ENCODE data around the gene FCRL1. TPM values are rescaled to one million over a fixed set of nuclear protein-coding genes. Genes with fewer than 3 reads are reported as not detected.

Gene FCRL1
- total and polyA plus RNA-seq, 4 donors = 0.26 to 4.2 (median 3.3) TPM

Small RNAs within 50 kb of the gene (small RNA-seq; reads per million reads assigned to genes)
- not detected for gene MRPS21P2 (ENCODE audit: low replicate concordance)

Other genes with a start within 250 kb of the FCRL1 start
- gene FCRL4, start 222.0 kb downstream of the FCRL1 start, total RNA-seq = under 1 TPM in 1 of 2 donors, not detected in 1; 0.57 TPM
- gene FCRL4, start 222.0 kb downstream of the FCRL1 start, polyA plus RNA-seq = under 1 TPM in 1 of 2 donors, not detected in 1; 0.05 TPM
- gene FCRL3, start 119.4 kb downstream of the FCRL1 start, total RNA-seq = 1 to 10 TPM in 1 of 2 donors, under 1 TPM in 1; 0.61 to 1.5 TPM
- under 1 TPM; 0.30 to 0.84 TPM for gene FCRL3, start 119.4 kb downstream of the FCRL1 start, polyA plus RNA-seq
- gene FCRL2, start 43.0 kb downstream of the FCRL1 start, total RNA-seq = 1 to 10 TPM in 1 of 2 donors, under 1 TPM in 1; 0.46 to 2.3 TPM
- 1 to 10 TPM in 1 of 2 donors, under 1 TPM in 1; 0.22 to 1.1 TPM for gene FCRL2, start 43.0 kb downstream of the FCRL1 start, polyA plus RNA-seq
- 1 to 10 TPM in 1 of 2 donors, under 1 TPM in 1; 0.17 to 6.1 TPM for gene CD5L, start 21.7 kb upstream of the FCRL1 start, total RNA-seq
- under 1 TPM; 0.33 to 0.46 TPM for gene CD5L, start 21.7 kb upstream of the FCRL1 start, polyA plus RNA-seq
- 10 to 100 TPM; 33.9 to 41.8 TPM for gene KIRREL1, start 173.5 kb upstream of the FCRL1 start, total RNA-seq
- gene KIRREL1, start 173.5 kb upstream of the FCRL1 start, polyA plus RNA-seq = 10 to 100 TPM in 1 of 2 donors, 1 to 10 TPM in 1; 7.5 to 19.2 TPM

All from lung (tissue), 5 donors.